ENCODE data around the gene IGLL5.

IGLL5 gene

DNA sequence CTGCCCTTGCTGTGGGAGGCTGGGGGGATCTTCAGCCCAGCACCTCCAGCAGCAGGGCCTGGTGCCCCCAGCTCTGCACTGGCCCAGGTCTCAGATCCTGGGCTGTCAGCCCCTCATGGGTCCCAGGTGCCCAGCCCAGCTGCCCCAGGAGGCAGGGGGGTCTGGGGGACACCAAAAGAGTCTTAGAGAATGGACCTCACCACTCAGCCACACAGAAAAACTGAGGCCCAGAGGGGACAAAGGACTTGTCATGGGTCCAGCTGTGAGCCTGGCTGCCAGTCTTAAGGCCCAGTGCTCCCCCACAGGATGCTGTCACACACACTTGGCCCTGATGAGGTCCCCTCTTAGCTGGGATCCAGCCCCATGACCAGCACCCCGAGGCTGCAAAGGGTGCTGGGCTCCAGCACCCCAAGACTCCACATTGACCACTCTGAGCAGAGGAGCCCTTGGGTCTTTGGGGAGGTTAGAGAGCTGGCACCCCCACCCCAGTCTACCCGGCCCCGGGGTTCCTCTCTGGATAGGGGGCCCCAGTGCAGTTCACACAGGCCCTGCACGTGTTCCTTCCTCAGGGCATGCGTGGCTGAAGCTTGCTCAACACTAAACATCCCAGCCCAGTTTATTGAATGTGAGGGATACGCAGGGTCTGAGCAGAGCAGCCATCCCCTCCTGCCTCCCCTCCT is 54.4 kb downstream of the IGLL5 start:
- DNase-seq: no peak

GRCh38 chr22:22942511-22943329 is 55.1 kb downstream of the IGLL5 start:
- peak; percentile 76 for DNase-seq

DNA sequence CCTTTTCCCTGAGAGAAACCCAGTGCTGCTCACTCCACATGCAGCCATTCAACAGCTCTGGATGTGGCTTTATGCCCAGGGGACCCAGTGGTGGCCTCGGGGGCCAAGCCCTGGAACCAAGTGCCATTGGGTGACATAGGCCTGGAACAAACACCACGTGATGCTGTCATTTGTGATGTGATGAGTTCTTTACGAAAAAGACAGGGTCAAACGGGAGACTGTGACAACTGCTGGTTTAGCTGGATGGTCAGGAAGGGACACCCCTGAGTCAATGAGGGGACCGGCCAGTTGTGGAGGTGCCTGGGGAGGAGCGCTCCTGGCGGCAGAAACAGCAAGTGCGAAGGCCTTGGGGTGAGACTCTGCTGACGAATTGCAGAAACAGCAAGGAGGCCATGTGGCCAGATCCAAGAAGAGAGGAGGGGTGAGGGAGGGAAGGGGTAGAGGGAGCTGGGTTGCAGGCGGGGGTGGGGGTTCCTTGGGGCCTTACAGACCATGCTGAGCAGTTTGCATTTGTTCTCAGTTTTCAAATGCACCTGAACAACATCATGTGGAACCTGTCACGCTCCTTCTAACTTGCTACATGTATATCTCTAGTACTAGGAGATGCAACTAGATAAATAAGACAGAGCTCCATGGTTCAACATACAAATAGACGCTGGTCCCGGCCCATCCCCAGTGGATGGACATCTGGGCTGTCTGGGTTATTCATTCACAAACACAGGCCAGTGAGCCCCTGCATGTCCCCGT is 56.1 kb downstream of the IGLL5 start:
- DNase-seq: no peak

DNA sequence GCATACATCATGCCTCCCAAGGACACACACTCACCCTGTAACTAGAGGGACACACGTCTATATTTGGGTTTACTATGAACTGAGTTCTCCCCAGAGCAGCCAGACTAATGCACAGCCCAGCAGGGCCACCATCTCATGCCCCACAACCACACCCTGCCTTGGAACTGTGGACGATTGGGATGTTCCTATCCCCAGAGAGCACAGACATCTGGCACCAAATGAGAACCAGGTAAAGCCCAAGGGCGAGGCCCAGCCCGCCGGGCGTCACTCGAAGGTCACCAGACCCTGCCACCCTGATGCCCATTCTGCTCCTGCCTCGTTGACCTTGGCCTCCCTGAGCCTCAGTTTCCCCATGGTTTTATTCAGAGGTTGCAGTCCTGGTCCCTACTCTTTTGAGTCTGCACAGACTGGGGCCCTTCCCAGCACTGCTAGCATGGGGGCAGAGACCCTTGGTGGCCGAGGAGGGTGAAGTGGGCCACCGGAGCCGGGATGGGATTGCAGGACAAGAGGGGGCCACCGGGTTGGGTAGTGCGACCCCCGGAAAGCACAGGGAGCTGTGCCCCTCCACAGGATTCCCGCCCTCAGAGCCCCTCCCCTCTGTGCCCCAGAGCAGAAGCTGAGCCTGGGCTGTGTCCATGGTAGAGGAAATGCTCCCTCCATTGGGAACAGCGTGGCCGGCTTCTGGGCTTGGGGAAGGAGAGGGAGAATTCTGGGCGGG is 56.8 kb downstream of the IGLL5 start:
- DNase-seq: no peak

- no peak for DNase-seq
These were observed 57.6 kb downstream of the IGLL5 start for GRCh38 chr22:22945195-22945594.
